ENCODE results near the gene RAB39A. TPM values are rescaled to one million over a fixed set of nuclear protein-coding genes. Genes with fewer than 3 reads are reported as not detected.

Gene RAB39A
- total RNA-seq, 1 donor from 2014 or later, result not detected

DNA sequence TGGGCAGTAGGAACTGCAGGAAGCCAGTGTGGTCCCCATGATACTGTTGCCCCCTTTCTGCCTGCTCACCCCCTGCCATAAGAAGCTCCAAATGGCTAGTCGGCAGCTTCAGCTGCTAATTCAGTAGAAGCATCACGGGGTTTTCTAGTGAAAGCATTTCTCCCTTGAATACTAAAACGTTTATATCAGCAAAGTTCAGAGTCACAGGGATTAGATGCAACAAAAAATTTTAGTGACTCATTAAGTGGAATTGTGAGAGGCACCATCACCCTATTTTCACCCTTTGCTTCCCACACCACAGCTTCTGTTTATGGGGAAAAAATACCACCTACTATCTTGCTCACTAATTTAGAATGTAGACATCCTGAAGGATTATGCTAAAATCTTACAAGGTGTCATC is 25.2 kb downstream of the RAB39A start:
- DNase-seq (ENCODE audit: low spot score in 2 of 2), result no peak
- no peaks in the 10 kb centered on the region for H3K9me3 ChIP-seq
- no peak overlapping the region for H3K27ac ChIP-seq
- H3K4me1 ChIP-seq, result no peaks in the 10 kb centered on the region
- H3K27me3 ChIP-seq, result no peaks in the 10 kb centered on the region
- no peak overlapping the region for H3K4me3 ChIP-seq
- TF ChIP-seq, protein P1, sequence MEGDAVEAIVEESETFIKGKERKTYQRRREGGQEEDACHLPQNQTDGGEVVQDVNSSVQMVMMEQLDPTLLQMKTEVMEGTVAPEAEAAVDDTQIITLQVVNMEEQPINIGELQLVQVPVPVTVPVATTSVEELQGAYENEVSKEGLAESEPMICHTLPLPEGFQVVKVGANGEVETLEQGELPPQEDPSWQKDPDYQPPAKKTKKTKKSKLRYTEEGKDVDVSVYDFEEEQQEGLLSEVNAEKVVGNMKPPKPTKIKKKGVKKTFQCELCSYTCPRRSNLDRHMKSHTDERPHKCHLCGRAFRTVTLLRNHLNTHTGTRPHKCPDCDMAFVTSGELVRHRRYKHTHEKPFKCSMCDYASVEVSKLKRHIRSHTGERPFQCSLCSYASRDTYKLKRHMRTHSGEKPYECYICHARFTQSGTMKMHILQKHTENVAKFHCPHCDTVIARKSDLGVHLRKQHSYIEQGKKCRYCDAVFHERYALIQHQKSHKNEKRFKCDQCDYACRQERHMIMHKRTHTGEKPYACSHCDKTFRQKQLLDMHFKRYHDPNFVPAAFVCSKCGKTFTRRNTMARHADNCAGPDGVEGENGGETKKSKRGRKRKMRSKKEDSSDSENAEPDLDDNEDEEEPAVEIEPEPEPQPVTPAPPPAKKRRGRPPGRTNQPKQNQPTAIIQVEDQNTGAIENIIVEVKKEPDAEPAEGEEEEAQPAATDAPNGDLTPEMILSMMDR (IDR thresholded peaks at IDR 0.05), result no peak
- H3K36me3 ChIP-seq, result no peaks in the 10 kb centered on the region
- intact Hi-C loops (cut with DNase I), result no loop called here

DNA sequence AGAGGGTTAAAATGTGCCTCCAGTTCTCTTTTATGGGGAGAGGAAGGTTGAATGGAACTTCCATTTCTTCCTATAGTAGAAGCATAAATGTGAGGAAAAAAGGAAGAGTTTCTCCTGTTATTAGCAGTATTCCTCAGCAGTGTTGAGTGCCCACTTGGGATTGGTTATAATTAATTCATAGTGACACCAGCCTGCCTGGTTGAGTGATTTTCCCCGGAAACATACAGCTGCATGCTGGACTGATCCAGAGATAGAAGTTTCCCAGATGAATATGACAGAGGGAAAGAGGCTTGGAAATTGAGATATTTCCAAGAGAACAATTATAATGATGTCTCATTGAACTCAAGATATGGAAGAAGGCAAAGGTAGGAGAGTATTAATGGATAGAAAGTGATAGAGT is 28.3 kb downstream of the RAB39A start:
- H3K36me3 ChIP-seq, result no peaks in the 10 kb centered on the region
- H3K27me3 ChIP-seq, result no peaks in the 10 kb centered on the region
- no peak for DNase-seq (ENCODE audit: low spot score in 2 of 2)
- no peak overlapping the region for H3K4me3 ChIP-seq
- H3K9me3 ChIP-seq, result no peaks in the 10 kb centered on the region
- H3K4me1 ChIP-seq, result no peaks in the 10 kb centered on the region
- H3K27ac ChIP-seq, result no peak overlapping the region
- intact Hi-C loops (cut with DNase I), result no loop called here
- TF ChIP-seq, protein P1 (IDR thresholded peaks at IDR 0.05), result no peak

DNA sequence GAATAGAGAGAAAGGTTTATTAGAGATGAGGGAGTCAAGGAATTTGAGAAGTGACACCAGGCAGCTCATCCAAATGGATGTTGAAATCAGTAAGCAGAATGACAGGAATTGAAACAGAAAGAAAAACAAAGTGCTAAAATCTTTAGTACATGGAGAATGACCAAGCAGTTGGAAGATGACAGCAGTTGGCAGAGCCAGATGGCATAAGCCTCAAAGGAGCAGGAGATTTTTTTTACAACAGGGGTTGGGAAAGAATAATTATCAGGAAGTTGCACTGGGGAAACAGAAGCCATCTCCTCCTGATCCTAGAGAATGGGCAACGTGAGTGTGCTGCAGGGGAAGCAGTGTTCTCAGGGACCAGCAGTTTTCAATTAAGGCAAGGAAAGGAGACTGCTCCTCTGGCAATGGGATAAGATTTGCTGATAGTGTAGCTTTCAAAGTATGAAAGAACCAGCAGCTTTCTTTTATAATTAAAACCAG is 28.9 kb downstream of the RAB39A start:
- Histone ChIP-seq H3K36me3 (no peaks in the 10 kb centered on the region), H3K4me1 (no peaks in the 10 kb centered on the region), H3K9me3 (no peaks in the 10 kb centered on the region), H3K27me3 (no peaks in the 10 kb centered on the region), H3K27ac (no peak overlapping the region), H3K4me3 (no peak overlapping the region)
- intact Hi-C loops (cut with DNase I), result no loop called here
- DNase-seq (ENCODE audit: low spot score in 2 of 2), result no peak
- TF ChIP-seq, protein P1 (IDR thresholded peaks at IDR 0.05), result no peak

DNA sequence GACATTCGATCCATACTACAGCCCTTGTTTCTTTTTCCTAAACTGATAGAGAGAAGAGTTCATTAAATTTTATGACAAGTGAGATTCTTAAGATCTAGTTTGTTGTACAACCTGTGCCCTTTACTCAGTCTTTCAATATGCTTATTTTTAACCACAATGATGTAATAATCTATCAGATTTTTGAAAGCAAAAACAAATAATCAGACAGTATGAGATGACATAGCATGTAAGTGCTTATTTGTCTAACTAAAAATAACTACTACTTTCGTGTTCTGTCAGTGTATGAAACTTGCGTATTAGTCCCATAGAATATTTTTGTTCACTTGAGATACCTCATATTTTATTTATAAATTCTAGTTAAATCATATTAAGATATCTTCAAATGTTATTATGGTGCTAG is 33.2 kb downstream of the RAB39A start:
- H3K27ac ChIP-seq, result no peak overlapping the region
- no peaks in the 10 kb centered on the region for H3K36me3 ChIP-seq
- no peak for DNase-seq (ENCODE audit: low spot score in 2 of 2)
- H3K9me3 ChIP-seq, result no peaks in the 10 kb centered on the region
- intact Hi-C loops (cut with DNase I), result no loop called here
- H3K27me3 ChIP-seq, result no peaks in the 10 kb centered on the region
- H3K4me1 ChIP-seq, result no peaks in the 10 kb centered on the region
- TF ChIP-seq, protein P1 (IDR thresholded peaks at IDR 0.05), result no peak
- no peak overlapping the region for H3K4me3 ChIP-seq

DNA sequence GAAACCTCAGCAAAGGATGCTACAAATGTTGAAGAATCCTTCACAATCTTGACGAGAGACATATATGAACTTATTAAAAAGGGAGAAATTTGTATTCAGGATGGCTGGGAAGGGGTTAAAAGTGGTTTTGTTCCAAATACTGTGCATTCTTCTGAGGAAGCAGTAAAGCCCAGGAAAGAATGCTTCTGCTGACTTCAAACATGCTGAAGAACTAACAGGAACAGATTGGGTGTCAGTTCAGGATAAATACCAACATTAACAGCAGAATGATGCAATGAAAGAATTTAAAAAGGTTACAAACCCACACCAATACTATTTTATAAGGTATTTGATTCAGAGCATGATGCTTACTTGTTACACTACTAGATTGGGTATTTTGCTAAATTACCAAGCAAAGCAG is 33.9 kb downstream of the RAB39A start:
- intact Hi-C loops (cut with DNase I), result no loop called here
- TF ChIP-seq, protein P1 (IDR thresholded peaks at IDR 0.05), result no peak
- Histone ChIP-seq H3K27me3 (no peaks in the 10 kb centered on the region), H3K36me3 (no peaks in the 10 kb centered on the region), H3K27ac (no peak overlapping the region), H3K4me1 (no peaks in the 10 kb centered on the region), H3K9me3 (no peaks in the 10 kb centered on the region), H3K4me3 (no peak overlapping the region)
- DNase-seq (ENCODE audit: low spot score in 2 of 2), result no peak

DNA sequence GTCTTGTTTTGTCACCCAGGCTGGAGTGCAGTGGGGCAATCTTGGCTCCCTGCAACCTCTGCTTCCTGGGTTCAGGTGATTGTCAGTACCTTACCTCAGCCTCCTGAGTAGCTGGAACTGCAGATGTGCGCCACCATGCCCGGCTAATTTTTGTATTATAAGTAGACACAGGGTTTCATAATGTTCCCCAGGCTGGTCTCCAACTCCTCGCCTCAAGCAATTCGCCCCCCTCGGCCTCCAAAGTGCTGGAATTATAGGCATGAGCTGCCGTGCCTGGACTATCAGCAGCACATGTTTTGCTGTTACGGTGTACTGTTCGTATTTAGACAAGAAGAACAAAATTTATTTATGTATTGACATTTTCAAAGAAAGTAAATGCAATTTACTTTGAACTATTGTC is 34.8 kb downstream of the RAB39A start:
- no peak for DNase-seq (ENCODE audit: low spot score in 2 of 2)
- no peak overlapping the region for H3K27ac ChIP-seq
- no peaks in the 10 kb centered on the region for H3K4me1 ChIP-seq
- H3K9me3 ChIP-seq, result no peaks in the 10 kb centered on the region
- no peaks in the 10 kb centered on the region for H3K27me3 ChIP-seq
- no peak overlapping the region for H3K4me3 ChIP-seq
- H3K36me3 ChIP-seq, result no peaks in the 10 kb centered on the region
- intact Hi-C loops (cut with DNase I), result no loop called here
- TF ChIP-seq, protein P1 (IDR thresholded peaks at IDR 0.05), result no peak
